Fibroblast of peridontal ligament (primary cell): ENCODE measurements around the gene SSTR5.

Source experiments
- DNase-seq: peaks from one replicate; pipeline ENCODE4 v3.0.0-alpha.2; 2010; ENCODE audit errors: extremely low read depth

SSTR5 gene

GRCh38 chr16:1122398-1122765 is 49.8 kb downstream of the SSTR5 start:
- no peak for DNase-seq

DNA sequence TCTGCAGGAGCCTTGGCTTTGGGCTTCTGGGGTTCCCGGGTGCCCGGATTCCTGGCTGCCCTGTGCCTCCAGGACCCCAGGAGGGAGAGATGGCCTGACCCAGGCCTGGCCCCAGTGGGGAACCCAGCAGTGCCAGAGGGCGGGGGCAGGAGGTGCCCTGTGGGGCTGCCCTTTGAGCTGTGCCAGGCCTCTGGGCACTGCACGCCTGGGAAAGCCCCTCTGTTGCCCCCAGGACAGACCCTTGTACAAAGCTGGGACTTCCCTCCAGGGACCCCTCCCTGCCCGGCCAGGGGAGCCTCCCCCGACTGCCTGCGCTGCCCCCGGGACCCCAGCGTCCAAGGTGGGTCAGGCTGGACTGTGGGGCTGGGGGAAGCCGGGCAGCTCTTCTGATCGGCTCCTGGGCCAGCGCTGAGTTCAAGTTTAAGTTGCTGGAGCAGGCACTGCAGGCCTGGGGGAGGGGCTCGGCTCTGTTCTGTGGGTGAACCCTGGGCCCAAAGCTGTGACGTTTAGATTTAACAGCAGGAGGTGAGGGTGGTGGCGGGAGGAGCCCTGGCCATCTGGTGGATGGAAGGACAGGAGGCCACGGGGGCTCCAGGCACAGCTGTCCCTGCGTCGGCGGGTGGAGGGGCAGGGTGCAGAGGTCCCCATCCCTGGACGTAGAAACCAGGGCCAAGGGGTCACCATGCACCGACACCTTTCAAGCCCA is 51.1 kb downstream of the SSTR5 start:
- DNase-seq: no peak

DNA sequence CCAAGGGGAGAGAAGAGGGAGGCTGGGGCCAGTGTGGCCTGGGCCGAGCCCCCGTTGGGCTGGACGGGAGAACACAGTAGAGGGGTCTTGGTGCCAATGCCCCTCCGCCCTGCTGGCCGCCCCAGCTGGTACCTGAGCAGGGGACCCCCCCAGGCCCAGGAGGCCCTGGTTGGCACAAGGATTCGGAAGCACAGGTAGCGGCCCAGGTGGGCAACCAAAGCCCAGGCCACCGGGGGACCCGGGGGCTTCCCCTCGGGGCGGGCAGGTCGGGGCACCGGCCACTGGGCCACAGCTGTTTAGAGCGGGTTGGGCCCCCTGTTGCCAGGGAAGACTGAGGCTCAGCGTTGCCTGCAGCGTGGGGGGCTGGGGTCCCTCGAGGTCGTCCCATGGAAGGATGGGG is 51.7 kb downstream of the SSTR5 start:
- DNase-seq: no peak

GRCh38 chr16:1124795-1125194 is 52.2 kb downstream of the SSTR5 start:
- DNase-seq: no peak

GRCh38 chr16:1125471-1125870 is 52.9 kb downstream of the SSTR5 start:
- no peak for DNase-seq

DNA sequence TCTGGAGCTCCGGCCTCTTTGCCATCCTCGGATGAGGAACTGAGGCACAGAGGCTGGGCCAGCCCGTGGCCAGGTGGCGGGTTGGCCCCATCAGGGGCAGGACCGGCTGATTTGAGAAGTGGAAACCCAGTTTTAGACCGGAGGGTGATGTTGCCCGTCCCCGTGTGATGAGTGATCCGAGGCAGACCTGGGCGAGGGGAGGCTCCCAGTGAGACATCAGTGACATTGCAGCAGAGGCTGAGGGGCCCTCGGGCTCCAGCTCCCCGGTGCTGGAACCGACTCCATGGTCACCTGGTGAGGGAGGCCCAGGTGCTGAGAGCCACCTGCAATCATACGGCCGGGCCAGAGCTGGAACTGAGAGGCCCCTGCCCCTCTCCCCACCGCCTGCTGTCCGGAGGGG is 53.5 kb downstream of the SSTR5 start:
- DNase-seq: no peak

DNA sequence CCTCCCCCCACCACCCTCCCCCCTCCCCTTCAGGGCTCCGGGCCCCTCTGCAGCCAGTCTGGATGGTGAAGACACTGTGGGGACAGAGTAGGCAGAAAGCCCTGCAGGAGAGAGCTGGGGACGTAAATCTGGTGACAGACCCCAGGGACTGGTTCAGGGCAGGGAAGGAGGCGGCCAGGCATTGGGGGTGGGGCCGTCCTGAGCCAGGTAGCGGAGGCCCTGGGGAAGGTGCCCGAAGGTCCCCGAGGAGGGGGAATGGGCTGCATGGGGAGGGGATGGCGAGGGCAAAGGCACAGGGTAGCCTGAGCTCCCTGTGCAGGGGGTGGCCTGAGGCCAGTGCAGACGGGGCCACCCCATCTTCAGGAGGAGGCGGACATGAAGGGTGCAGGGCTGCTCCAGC is 54.0 kb downstream of the SSTR5 start:
- DNase-seq: no peak

DNA sequence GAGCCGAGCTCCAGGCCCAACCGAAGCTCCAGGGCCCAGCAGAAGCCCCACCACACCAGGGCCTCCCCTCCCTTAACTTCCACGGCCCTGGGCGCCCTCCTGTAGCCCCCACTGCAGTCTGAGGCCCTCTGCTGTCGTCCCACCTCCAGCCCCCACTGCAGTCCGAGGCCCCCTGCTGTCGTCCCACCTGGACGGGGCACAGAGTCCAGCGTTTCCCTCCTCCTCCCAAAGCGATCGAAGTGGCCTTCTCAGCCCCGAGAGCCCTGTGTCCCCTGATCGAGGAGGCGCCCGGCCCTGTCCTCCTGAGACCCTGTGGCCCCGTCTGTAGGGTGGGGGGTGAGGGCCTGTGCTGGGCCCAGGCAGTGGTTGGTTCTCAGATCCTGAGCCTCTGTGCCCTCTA is 54.6 kb downstream of the SSTR5 start:
- no peak for DNase-seq

GRCh38 chr16:1127971-1128715 is 55.6 kb downstream of the SSTR5 start:
- DNase-seq: no peak

- DNase-seq: no peak
Measured at GRCh38 chr16:1129106-1129960, 56.8 kb downstream of the SSTR5 start.

DNA sequence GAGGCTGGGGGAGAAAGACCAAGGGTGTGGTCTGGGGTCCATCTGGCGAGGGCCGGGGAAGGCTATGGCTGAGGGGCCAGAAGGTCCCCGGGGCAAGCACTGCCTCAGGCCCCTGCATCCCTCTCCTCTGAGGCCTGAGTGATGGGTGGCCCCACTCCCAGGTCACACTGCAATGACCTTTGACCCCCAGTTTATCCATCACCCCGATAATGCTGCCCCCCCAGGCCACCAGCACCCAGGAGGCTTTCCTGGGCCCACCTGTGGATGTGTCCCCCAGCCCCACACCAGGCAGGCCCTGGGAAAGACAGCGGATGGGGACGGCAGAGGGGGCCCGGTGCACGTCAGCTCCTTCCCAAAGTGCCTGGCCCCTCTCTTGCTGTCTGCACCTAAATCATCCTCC is 57.8 kb downstream of the SSTR5 start:
- no peak for DNase-seq
